SH-SY5Y (cell line): ENCODE results near the gene GALNS.

Experiments
- GATA2 ChIP-seq: IDR thresholded peaks from 2 replicates; pipeline ENCODE4 v1.6.1; 2011; ENCODE audit warnings: mild to moderate bottlenecking, low read depth, low read length
- GATA3 ChIP-seq: IDR thresholded peaks from 2 replicates; pipeline ENCODE4 v1.6.1; 2011; ENCODE audit warnings: low read depth, mild to moderate bottlenecking, low read length, moderate library complexity

The GALNS gene

GRCh38 chr16:88842806-88843205 is 13.9 kb downstream of the GALNS start:
- TF ChIP-seq GATA2 (no peak), GATA3 (no peak)

DNA sequence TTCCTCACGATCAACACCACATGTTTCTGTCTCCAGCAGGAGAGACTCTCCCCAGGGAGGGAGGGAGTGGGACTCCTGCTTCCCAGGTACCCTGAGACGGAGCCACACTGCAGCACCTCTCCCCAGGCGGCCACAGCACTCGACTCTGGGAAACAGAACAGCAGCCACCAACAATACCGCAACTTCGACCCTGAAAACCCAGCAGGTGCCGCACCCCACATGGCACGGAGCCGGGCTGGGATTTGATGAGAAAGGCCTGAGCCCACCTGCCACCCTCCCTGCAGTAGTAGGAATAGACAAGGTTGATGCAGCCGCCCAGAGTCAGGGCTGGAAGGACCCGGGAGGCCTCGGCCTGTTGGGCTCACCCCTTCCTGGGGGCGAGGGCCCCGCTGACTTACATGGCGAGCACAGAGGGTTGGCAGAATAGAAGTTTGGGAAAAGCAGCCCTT is 14.4 kb downstream of the GALNS start:
- TF ChIP-seq GATA2 = no peak
- TF ChIP-seq GATA3 = no peak

GRCh38 chr16:88841521-88842307 is 15.0 kb downstream of the GALNS start:
- TF ChIP-seq GATA2 (no peak), GATA3 (no peak)

GRCh38 chr16:88840600-88841215 is 16.0 kb downstream of the GALNS start:
- no peak for TF ChIP-seq GATA3
- no peak for TF ChIP-seq GATA2

GRCh38 chr16:88839745-88840599 is 16.8 kb downstream of the GALNS start:
- TF ChIP-seq GATA2 (no peak), GATA3 (no peak)

GRCh38 chr16:88839026-88839529 is 17.7 kb downstream of the GALNS start:
- TF ChIP-seq GATA3 (no peak), GATA2 (no peak)

DNA sequence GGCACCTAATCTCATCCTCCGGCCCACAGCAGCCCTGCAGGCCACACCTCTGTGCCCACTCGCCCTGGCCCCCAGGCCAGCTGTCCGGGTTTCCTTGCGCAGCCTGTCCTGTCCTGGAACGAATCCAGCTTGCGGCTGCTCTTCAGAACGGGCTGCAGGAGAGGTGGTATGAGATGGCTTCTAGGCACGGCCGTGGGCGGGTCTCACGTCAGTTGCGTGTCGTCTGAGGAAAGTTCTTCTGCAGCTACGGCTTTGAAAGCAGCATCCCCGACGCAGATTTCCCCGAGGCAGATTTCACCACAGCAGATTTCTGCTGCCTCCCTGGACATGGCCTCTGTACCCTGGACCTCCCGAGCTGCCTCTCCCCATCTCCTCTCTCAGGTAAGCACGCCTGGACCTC is 18.2 kb downstream of the GALNS start:
- TF ChIP-seq GATA2 = no peak
- TF ChIP-seq GATA3 = no peak

DNA sequence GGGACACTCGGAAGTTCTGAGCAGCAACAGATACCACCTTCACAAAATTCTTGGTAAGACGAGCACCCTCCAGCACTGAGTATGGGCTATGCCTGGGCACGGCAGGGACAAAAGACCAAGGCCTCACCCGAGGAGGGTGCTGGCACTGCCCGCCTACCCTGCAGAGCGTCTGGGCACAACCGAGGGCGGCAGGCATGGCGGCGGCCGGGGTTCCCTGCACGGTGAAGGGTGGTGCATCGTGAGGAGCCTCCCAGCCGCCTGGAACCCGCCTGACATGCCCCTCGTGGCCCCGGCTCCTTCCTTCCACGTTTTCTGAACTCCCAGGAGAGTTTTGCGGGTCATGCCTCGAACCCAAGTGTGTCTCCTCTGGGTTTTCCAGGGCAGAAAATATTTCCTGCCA is 18.9 kb downstream of the GALNS start:
- no peak for TF ChIP-seq GATA2

GRCh38 chr16:88836791-88837190 is 20.0 kb downstream of the GALNS start:
- TF ChIP-seq GATA3 (no peak), GATA2 (no peak)

GRCh38 chr16:88835818-88836217 is 20.9 kb downstream of the GALNS start:
- no peak for TF ChIP-seq GATA2
- no peak for TF ChIP-seq GATA3

DNA sequence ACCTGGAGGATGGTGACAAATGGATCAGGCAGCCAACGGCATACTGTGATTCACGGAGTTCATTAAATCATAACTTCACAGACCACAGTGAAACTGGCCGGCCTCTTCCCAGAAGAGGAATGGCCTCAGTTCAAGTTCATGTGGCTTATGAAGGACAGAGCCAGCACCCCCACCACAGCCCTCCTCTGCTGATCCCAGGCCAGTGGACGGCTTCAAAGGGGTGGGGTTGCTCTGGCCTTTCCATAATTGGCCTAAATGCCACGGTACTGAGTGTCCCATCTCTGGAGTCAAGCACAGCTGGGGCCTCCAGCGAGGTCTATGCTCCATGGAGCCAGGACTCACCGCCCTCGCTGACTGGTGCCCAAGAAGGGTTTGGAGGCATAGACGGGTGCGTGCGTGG is 21.4 kb downstream of the GALNS start:
- TF ChIP-seq GATA2 = no peak
- TF ChIP-seq GATA3 = no peak

GRCh38 chr16:88834670-88835069 is 22.1 kb downstream of the GALNS start:
- TF ChIP-seq GATA3 (no peak), GATA2 (no peak)

DNA sequence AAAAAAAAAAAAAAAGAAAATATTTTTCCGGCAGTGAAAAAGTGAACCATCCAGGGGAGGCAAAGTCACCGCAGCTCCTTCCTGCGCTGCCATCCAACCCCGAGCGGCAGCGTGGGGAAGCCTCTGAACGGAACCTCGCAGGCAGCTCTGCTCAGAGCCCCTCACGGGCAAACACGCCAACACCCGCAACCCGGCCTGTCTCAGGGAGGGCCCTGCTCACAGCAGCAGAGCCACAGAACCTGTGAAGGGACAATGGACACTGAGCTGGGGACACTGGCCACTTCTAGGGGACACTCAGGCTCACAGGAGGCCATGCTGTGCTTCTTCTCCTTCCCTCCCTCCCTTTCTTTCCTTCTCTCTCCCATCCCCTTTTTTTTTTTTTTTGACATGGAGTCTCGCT is 23.7 kb downstream of the GALNS start:
- no peak for TF ChIP-seq GATA3
- TF ChIP-seq GATA2 = no peak

- TF ChIP-seq GATA2 (no peak), GATA3 (no peak)
Observed at GRCh38 chr16:88831838-88832237, 24.9 kb downstream of the GALNS start.
